Stimulated activated naive CD4-positive, alpha-beta T cell (primary cell): ENCODE measurements around the gene KIF18B.

Source experiments
- DNase-seq, 6 experiments: peaks; one replicate each; lab custom pipeline; 2025; lab: John Stamatoyannopoulos, UW

KIF18B gene

GRCh38 chr17:44935116-44935515 lies 12.5 kb downstream of the KIF18B start:
- DNase-seq = no peak

GRCh38 chr17:44934745-44935105 lies 12.8 kb downstream of the KIF18B start:
- no peak for DNase-seq

GRCh38 chr17:44933824-44934744 lies 13.5 kb downstream of the KIF18B start:
- no peak for DNase-seq

- DNase-seq = no peak
These were observed 14.8 kb downstream of the KIF18B start for GRCh38 chr17:44932787-44933097.

GRCh38 chr17:44932096-44932786 lies 15.3 kb downstream of the KIF18B start:
- no peak for DNase-seq

GRCh38 chr17:44931376-44931775 lies 16.2 kb downstream of the KIF18B start:
- no peak for DNase-seq

GRCh38 chr17:44930667-44931066 lies 16.9 kb downstream of the KIF18B start:
- DNase-seq = no peak

GRCh38 chr17:44928950-44929720 lies 18.4 kb downstream of the KIF18B start:
- no peak for DNase-seq

- DNase-seq = no peak
These were observed 19.4 kb downstream of the KIF18B start for GRCh38 chr17:44928136-44928535.

- DNase-seq = no peak
These were observed 19.9 kb downstream of the KIF18B start for GRCh38 chr17:44927696-44928095.

GRCh38 chr17:44926821-44927525 lies 20.6 kb downstream of the KIF18B start:
- no peak for DNase-seq

- no peak for DNase-seq
These were observed 21.6 kb downstream of the KIF18B start for GRCh38 chr17:44925731-44926697.

GRCh38 chr17:44924107-44924544 lies 23.4 kb downstream of the KIF18B start:
- no peak for DNase-seq

- DNase-seq = no peak
These were observed 24.7 kb downstream of the KIF18B start for GRCh38 chr17:44922746-44923470.

- no peak for DNase-seq
These were observed 25.4 kb downstream of the KIF18B start for GRCh38 chr17:44922136-44922535.

- DNase-seq = no peak
These were observed 26.3 kb downstream of the KIF18B start for GRCh38 chr17:44921122-44921882.

- no peak for DNase-seq
These were observed 27.0 kb downstream of the KIF18B start for GRCh38 chr17:44920565-44920940.

- peak in 5 of 6 experiments; percentile 9 to 49 (median 34) for DNase-seq
These were observed 27.5 kb downstream of the KIF18B start for GRCh38 chr17:44919885-44920564.

- no peak for DNase-seq
These were observed 28.2 kb downstream of the KIF18B start for GRCh38 chr17:44919411-44919810.
